ENCODE data around the gene TIPIN. TPM values are rescaled to one million over a fixed set of nuclear protein-coding genes. Genes with fewer than 3 reads are reported as not detected.
"Not testable (repeated sequence)": the region's sequence is repeated elsewhere in the genome, so short reads cannot be mapped to it uniquely, and the experiment has no call there.

TIPIN gene
- total RNA-seq, 1 experiment from 2014 or later: 22.8 TPM

- no peak for DNase-seq
- Mint-ChIP-seq H3K27ac (ENCODE audit: unreplicated experiment) (no peak overlapping the region), H3K4me3 (ENCODE audit: unreplicated experiment) (no peak overlapping the region), H3K9me3 (ENCODE audit: unreplicated experiment) (no peaks in the 10 kb centered on the region), H3K27me3 (ENCODE audit: insufficient read depth, unreplicated experiment) (no peaks in the 10 kb centered on the region), H3K4me1 (ENCODE audit: low read depth, unreplicated experiment) (peaks cover 2% of the 10 kb centered on the region), H3K36me3 (ENCODE audit: insufficient read depth, unreplicated experiment) (peaks cover 25% of the 10 kb centered on the region)
- Histone ChIP-seq H3K9me3 (no peaks in the 10 kb centered on the region), H3K27me3 (replicated peaks; ENCODE audit: control insufficient read depth, insufficient read depth, low read length) (no peaks in the 10 kb centered on the region), H3K4me3 (ENCODE audit: low read depth, low read length) (no peak overlapping the region), H3K4me1 (no peaks in the 10 kb centered on the region; the same call in 1 of the 2 replicates), H3K36me3 (ENCODE audit: control insufficient read depth, insufficient read depth, low read length) (no peaks in the 10 kb centered on the region; the same call in 1 of the 2 replicates)
- TF ChIP-seq CTCF (IDR thresholded peaks at IDR 0.05; ENCODE audit: insufficient read depth in 1 of 2, low read depth in 1 of 2, low read length in 1 of 2, severe bottlenecking in 1 of 2, unreplicated experiment in 1 of 2): no peak
- POLR2A ChIA-PET: no interaction called here
- CTCF ChIA-PET: no interaction called here
- intact Hi-C loops (cut with micrococcal nuclease; ENCODE audit: unreplicated experiment): no loop called here
- no TSS peak for BruUV-seq (replicated peaks)
Observed at GRCh38 chr15:66399276-66399675, 42.8 kb upstream of the TIPIN start.

- Mint-ChIP-seq H3K9me3 (ENCODE audit: unreplicated experiment) (no peaks in the 10 kb centered on the region), H3K27ac (ENCODE audit: unreplicated experiment) (no peak overlapping the region), H3K27me3 (ENCODE audit: insufficient read depth, unreplicated experiment) (no peaks in the 10 kb centered on the region), H3K4me3 (ENCODE audit: unreplicated experiment) (no peak overlapping the region), H3K36me3 (ENCODE audit: insufficient read depth, unreplicated experiment) (peaks cover 41% of the 10 kb centered on the region), H3K4me1 (ENCODE audit: low read depth, unreplicated experiment) (no peaks in the 10 kb centered on the region)
- no peaks in the 10 kb centered on the region for H3K9me3 ChIP-seq
- ChIA-PET CTCF (no interaction called here), POLR2A (no interaction called here)
- TF ChIP-seq CTCF (IDR thresholded peaks at IDR 0.05; ENCODE audit: insufficient read depth in 1 of 2, low read depth in 1 of 2, low read length in 1 of 2, severe bottlenecking in 1 of 2, unreplicated experiment in 1 of 2): no peak
- H3K4me3 ChIP-seq (ENCODE audit: low read depth, low read length): no peak overlapping the region
- intact Hi-C loops (cut with micrococcal nuclease; ENCODE audit: unreplicated experiment): no loop called here
- no peaks in the 10 kb centered on the region for H3K4me1 ChIP-seq
- BruUV-seq (replicated peaks): no TSS peak
- DNase-seq: no peak
- H3K36me3 ChIP-seq (ENCODE audit: control insufficient read depth, insufficient read depth, low read length): no peaks in the 10 kb centered on the region; the same call in 1 of the 2 replicates
- H3K27me3 ChIP-seq (replicated peaks; ENCODE audit: control insufficient read depth, insufficient read depth, low read length): no peaks in the 10 kb centered on the region
Observed at GRCh38 chr15:66394915-66395314, 38.4 kb upstream of the TIPIN start.

- H3K36me3 Mint-ChIP-seq (ENCODE audit: insufficient read depth, unreplicated experiment): peaks cover 37% of the 10 kb centered on the region
- ChIA-PET CTCF (no interaction called here), POLR2A (no interaction called here)
- H3K9me3 ChIP-seq: no peaks in the 10 kb centered on the region
- no peak overlapping the region for H3K27ac Mint-ChIP-seq (ENCODE audit: unreplicated experiment)
- H3K36me3 ChIP-seq (ENCODE audit: control insufficient read depth, insufficient read depth, low read length): no peaks in the 10 kb centered on the region; the same call in 1 of the 2 replicates
- intact Hi-C loops (cut with micrococcal nuclease; ENCODE audit: unreplicated experiment): no loop called here
- H3K27me3 Mint-ChIP-seq (ENCODE audit: insufficient read depth, unreplicated experiment): no peaks in the 10 kb centered on the region
- no peaks in the 10 kb centered on the region for H3K27me3 ChIP-seq (replicated peaks; ENCODE audit: control insufficient read depth, insufficient read depth, low read length)
- no peak for DNase-seq
- no peak overlapping the region for H3K4me3 ChIP-seq (ENCODE audit: low read depth, low read length)
- no peaks in the 10 kb centered on the region for H3K4me1 ChIP-seq
- no peak overlapping the region for H3K4me3 Mint-ChIP-seq (ENCODE audit: unreplicated experiment)
- H3K4me1 Mint-ChIP-seq (ENCODE audit: low read depth, unreplicated experiment): no peaks in the 10 kb centered on the region
- no peak for TF ChIP-seq CTCF (IDR thresholded peaks at IDR 0.05; ENCODE audit: insufficient read depth in 1 of 2, low read depth in 1 of 2, low read length in 1 of 2, severe bottlenecking in 1 of 2, unreplicated experiment in 1 of 2)
- no TSS peak for BruUV-seq (replicated peaks)
- H3K9me3 Mint-ChIP-seq (ENCODE audit: unreplicated experiment): no peaks in the 10 kb centered on the region
Observed at GRCh38 chr15:66394472-66394871, 38.0 kb upstream of the TIPIN start.

DNA sequence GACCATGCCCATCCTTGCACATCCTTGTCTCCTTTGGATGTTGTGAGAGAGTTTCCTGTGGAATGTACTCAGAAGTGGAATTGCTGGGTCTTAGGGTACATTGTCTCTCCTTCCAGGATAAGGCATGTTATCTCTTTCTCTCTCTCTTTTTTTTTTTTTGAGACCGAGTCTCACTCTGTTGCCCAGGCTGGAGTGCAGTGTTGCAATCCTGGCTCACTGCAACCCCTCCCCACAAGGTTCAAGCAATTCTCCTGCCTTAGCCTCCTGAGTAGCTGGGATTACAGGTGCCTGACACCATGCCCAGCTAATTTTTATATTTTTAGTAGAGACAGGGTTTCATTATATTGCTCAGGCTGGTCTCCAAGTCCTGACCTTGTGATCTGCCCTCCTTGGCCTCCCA lies 36.6 kb upstream of the TIPIN start:
- H3K9me3 ChIP-seq; H3K27me3 Mint-ChIP-seq (ENCODE audit: insufficient read depth, unreplicated experiment); BruUV-seq (replicated peaks); H3K36me3 ChIP-seq (ENCODE audit: control insufficient read depth, insufficient read depth, low read length); DNase-seq; H3K4me1 Mint-ChIP-seq (ENCODE audit: low read depth, unreplicated experiment); H3K27ac Mint-ChIP-seq (ENCODE audit: unreplicated experiment); H3K4me1 ChIP-seq; H3K9me3 Mint-ChIP-seq (ENCODE audit: unreplicated experiment); H3K4me3 ChIP-seq (ENCODE audit: low read depth, low read length); CTCF ChIA-PET; intact Hi-C loops (cut with micrococcal nuclease; ENCODE audit: unreplicated experiment); H3K4me3 Mint-ChIP-seq (ENCODE audit: unreplicated experiment); H3K27me3 ChIP-seq (replicated peaks; ENCODE audit: control insufficient read depth, insufficient read depth, low read length): not testable (repeated sequence)
- POLR2A ChIA-PET: interaction anchor here (0.7 kb wide), 1 partner anchor 77 kb away, joined by 5 read pairs; no protein-coding TSS in a partner anchor
- peaks cover 35% of the 10 kb centered on the region for H3K36me3 Mint-ChIP-seq (ENCODE audit: insufficient read depth, unreplicated experiment)

Measured in Caco-2 (cell line).